Measurements from ENCODE around the gene ALDH16A1. TPM values are rescaled to one million over a fixed set of nuclear protein-coding genes. Genes with fewer than 3 reads are reported as not detected.

The ALDH16A1 gene
- total RNA-seq, 1 experiment from 2014 or later = 51.7 TPM

DNA sequence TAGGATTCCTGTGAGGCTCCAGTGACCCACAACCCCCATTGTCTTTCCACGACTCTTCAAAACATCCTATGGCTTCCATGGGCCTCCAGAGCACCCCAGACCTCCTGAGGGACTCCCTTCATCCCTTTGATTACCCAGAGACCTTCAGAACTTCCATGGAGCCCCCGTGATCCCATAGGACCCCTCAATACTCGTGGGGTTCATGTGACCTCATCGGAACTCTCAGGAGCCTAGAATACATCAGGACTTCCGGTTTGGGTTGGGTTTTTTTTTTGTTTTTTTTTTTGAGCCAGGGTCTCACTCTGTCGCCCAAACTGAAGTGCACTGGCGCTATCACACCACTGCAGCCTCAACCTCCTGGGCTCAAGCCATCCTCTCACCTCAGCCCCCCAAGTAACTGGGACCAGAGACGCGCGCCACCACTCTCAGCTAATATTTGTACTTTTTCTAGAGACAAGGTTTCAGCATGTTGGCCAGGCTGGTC is 774 bp downstream of the ALDH16A1 start:
- Histone ChIP-seq H3K18ac (ENCODE audit: insufficient read length, low read depth, low read length) (peak overlapping the region; percentile 94), H2AK5ac (ENCODE audit: insufficient read length, low read length) (no peak overlapping the region), H3K23me2 (ENCODE audit: insufficient read length, low read depth, low read length, poor library complexity, severe bottlenecking) (peaks cover 5% of the 10 kb centered on the region), H3K14ac (ENCODE audit: insufficient read depth, low read length) (peak overlapping the region; percentile 90), H3K9ac (ENCODE audit: extremely low read depth, insufficient read length, low read length) (peak overlapping the region; percentile 97), H3K27ac (ENCODE audit: insufficient read length, low read depth, low read length) (peak overlapping the region; percentile 72), H4K8ac (replicated peaks; ENCODE audit: insufficient read length, low read depth, low read length) (no peak overlapping the region), H3K23ac (ENCODE audit: insufficient read length, low read depth, low read length) (no peak overlapping the region), H3K4me2 (ENCODE audit: insufficient read depth, insufficient read length, low read length) (peak overlapping the region; percentile 72), H3K9me3 (ENCODE audit: control insufficient read depth, low read depth, low read length) (no peaks in the 10 kb centered on the region), H2BK20ac (ENCODE audit: low read depth, low read length, poor library complexity, severe bottlenecking) (no peak overlapping the region), H3K56ac (ENCODE audit: insufficient read length, low read depth, low read length) (no peak overlapping the region), H2BK120ac (ENCODE audit: low read depth, low read length, poor library complexity, severe bottlenecking) (no peak overlapping the region), H3T11ph (ENCODE audit: low read length) (peak overlapping the region; percentile 37), H2BK12ac (ENCODE audit: insufficient read length, low read depth, low read length) (no peak overlapping the region), H3K79me2 (ENCODE audit: insufficient read depth, low read length) (no peaks in the 10 kb centered on the region; the same call in 1 of the 2 replicates), H3K4me1 (ENCODE audit: insufficient read depth, low read length) (no peaks in the 10 kb centered on the region), H2BK15ac (ENCODE audit: low read depth, low read length) (no peak overlapping the region), H3K4ac (ENCODE audit: low read depth, low read length) (no peak overlapping the region; the same call in 1 of the 2 replicates), H3K79me1 (ENCODE audit: insufficient read depth, low read depth, low read length, poor library complexity, severe bottlenecking) (peaks cover 7% of the 10 kb centered on the region), H3K27me3 (ENCODE audit: insufficient read depth, low read length) (no peaks in the 10 kb centered on the region), H2BK5ac (ENCODE audit: insufficient read length, low read length) (peak overlapping the region; percentile 69), H4K20me1 (ENCODE audit: control insufficient read depth, insufficient read depth, insufficient read length) (no peaks in the 10 kb centered on the region), H2AFZ (ENCODE audit: low read length) (no peak overlapping the region), H4K91ac (ENCODE audit: insufficient read length, low read depth, low read length) (peak overlapping the region; percentile 48), H4K5ac (ENCODE audit: insufficient read length, low read depth, low read length) (no peak overlapping the region)
- Mint-ChIP-seq H3K36me3 (ENCODE audit: insufficient read depth in 1 of 3, low read depth in 3 of 3) (peaks cover 29 to 41% (median 36%) of the 10 kb centered on the region in 3 experiments), H3K27me3 (ENCODE audit: low read depth) (no peaks in the 10 kb centered on the region; the same call in 1 of the 2 replicates), H3K4me3 (peak overlapping the region; percentile 96 to 98), H3K9me3 (no peaks in the 10 kb centered on the region; a peak in 1 of 5 replicates), H3K4me1 (peaks cover 6 to 22% of the 10 kb centered on the region in 2 experiments), H3K27ac (peak overlapping the region; percentile 99 to 100 (median 99))
- DNase-seq = no peak
- TF ChIP-seq, protein P1, sequence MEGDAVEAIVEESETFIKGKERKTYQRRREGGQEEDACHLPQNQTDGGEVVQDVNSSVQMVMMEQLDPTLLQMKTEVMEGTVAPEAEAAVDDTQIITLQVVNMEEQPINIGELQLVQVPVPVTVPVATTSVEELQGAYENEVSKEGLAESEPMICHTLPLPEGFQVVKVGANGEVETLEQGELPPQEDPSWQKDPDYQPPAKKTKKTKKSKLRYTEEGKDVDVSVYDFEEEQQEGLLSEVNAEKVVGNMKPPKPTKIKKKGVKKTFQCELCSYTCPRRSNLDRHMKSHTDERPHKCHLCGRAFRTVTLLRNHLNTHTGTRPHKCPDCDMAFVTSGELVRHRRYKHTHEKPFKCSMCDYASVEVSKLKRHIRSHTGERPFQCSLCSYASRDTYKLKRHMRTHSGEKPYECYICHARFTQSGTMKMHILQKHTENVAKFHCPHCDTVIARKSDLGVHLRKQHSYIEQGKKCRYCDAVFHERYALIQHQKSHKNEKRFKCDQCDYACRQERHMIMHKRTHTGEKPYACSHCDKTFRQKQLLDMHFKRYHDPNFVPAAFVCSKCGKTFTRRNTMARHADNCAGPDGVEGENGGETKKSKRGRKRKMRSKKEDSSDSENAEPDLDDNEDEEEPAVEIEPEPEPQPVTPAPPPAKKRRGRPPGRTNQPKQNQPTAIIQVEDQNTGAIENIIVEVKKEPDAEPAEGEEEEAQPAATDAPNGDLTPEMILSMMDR (conservative IDR thresholded peaks at IDR 0.05) = no peak
- no CpG with 5 or more reads among the region's 10 CpGs for WGBS (ENCODE audit: extremely low coverage, insufficient read length, low lambda C conversion rate)

Data from H9 (cell line).